Progenitor cell of endocrine pancreas (in vitro differentiated cells): ENCODE measurements around the gene TRMT1. TPM values are rescaled to one million over a fixed set of nuclear protein-coding genes. Genes with fewer than 3 reads are reported as not detected.

Experiments
- DNase-seq: peaks from one replicate; pipeline ENCODE4 v3.0.0; 2021; ENCODE audit warnings: low spot score; ENCODE audit not compliant: unreplicated experiment
- H3K27ac Mint-ChIP-seq: 2 replicates; pipeline ENCODE4 v1.8.0; 2021; ENCODE audit warnings: mild to moderate bottlenecking, moderate library complexity, mixed read lengths
- H3K27me3 Mint-ChIP-seq: 2 replicates; pipeline ENCODE4 v1.8.0; 2021; ENCODE audit warnings: mixed read lengths
- H3K36me3 Mint-ChIP-seq: 2 replicates; pipeline ENCODE4 v1.8.0; 2022; ENCODE audit warnings: mixed read lengths; ENCODE audit not compliant: insufficient read depth
- H3K4me1 Mint-ChIP-seq: 2 replicates; pipeline ENCODE4 v1.8.0; 2021; ENCODE audit warnings: low read depth, mixed read lengths
- H3K4me3 Mint-ChIP-seq: 2 replicates; pipeline ENCODE4 v1.8.0; 2021; ENCODE audit warnings: low read depth, mild to moderate bottlenecking, moderate library complexity, mixed read lengths
- H3K9me3 Mint-ChIP-seq: 2 replicates; pipeline ENCODE4 v1.8.0; 2021; ENCODE audit warnings: low read depth, mixed read lengths
- total RNA-seq: library from RNA; stranded (reverse); gene quantifications from 2 replicates; pipeline ENCODE4 v1.2.1, GENCODE V29; 2021
- TF ChIP-seq, protein P1 (sequence below): fragments of 200-600 bp; sonication (generic); IDR thresholded peaks from one replicate; pipeline ENCODE4 v1.5.0; 2021; ENCODE audit warnings: antibody characterized with exemption, mild to moderate bottlenecking; ENCODE audit not compliant: unreplicated experiment

The TRMT1 gene
- total RNA-seq, 1 donor from 2014 or later, result 52.4 TPM

DNA sequence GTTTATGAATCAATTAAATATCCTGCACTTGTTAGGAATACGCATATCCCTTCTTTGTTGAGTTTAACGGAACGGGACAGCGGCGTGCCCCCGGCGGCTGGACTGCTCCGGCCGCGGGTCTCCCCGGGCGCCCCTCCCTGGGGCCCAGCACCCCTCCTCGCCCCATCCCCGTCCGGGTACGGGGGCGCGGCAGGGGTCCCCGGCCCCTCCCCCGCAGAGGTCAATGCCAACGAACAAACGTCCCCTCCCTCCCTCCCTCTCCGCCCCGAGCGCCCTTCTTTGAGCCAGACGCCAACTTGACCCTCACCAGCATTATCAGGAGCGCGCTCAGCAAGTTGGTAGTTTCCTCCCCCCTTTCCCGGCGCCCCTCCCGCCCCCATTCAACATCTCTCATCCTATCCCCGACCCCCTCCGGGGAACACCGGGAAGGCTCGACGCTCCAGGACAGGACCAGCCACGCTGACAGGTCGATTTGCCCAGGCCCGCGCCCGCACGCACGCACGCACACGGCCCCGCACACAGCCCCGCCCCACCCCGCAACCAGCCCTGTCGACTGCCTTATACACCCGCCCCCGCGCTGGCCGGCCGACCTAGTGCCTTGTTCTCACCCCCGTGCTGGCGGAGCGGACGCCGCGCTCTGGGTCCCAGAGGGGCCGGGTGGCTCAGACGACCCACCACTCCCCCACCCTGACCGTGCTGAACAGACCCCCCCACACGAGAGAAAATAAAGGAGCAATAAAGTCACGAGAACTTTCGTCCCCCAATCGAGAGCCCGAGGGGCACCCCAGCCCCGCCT lies 18.9 kb downstream of the TRMT1 start:
- Mint-ChIP-seq H3K27me3 (peaks cover 63% of the 10 kb centered on the region), H3K4me3 (no peak overlapping the region), H3K27ac (no peak overlapping the region), H3K36me3 (no peaks in the 10 kb centered on the region), H3K4me1 (peaks cover 3% of the 10 kb centered on the region), H3K9me3 (no peaks in the 10 kb centered on the region)
- TF ChIP-seq, protein P1, sequence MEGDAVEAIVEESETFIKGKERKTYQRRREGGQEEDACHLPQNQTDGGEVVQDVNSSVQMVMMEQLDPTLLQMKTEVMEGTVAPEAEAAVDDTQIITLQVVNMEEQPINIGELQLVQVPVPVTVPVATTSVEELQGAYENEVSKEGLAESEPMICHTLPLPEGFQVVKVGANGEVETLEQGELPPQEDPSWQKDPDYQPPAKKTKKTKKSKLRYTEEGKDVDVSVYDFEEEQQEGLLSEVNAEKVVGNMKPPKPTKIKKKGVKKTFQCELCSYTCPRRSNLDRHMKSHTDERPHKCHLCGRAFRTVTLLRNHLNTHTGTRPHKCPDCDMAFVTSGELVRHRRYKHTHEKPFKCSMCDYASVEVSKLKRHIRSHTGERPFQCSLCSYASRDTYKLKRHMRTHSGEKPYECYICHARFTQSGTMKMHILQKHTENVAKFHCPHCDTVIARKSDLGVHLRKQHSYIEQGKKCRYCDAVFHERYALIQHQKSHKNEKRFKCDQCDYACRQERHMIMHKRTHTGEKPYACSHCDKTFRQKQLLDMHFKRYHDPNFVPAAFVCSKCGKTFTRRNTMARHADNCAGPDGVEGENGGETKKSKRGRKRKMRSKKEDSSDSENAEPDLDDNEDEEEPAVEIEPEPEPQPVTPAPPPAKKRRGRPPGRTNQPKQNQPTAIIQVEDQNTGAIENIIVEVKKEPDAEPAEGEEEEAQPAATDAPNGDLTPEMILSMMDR, result no peak
- DNase-seq, result no peak

DNA sequence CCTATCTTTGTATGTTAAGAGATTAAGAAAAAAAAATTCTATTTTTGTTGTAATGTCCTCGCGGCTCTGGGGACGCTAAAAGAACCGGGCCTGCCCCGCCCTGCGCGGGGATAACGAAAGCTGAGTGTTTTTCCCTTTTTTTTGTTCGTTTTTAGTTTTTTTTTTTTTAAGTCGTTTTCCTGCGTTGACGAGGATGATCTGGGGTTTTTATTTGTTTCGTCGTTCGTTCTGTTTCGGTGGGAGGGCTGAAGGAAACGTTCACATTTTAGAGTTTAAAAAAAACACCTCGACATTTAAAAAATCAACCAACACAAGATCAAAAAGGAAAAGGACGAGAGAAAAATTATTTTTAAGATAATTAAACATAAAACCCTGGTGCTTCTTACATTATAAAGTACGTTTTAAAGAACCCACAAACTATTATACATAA lies 19.5 kb downstream of the TRMT1 start:
- H3K27ac Mint-ChIP-seq, result no peak overlapping the region
- no peaks in the 10 kb centered on the region for H3K36me3 Mint-ChIP-seq
- H3K27me3 Mint-ChIP-seq, result peaks cover 66% of the 10 kb centered on the region
- TF ChIP-seq, protein P1, result no peak
- H3K4me3 Mint-ChIP-seq, result no peak overlapping the region
- peaks cover 3% of the 10 kb centered on the region for H3K4me1 Mint-ChIP-seq
- no peak for DNase-seq
- H3K9me3 Mint-ChIP-seq, result no peaks in the 10 kb centered on the region

DNA sequence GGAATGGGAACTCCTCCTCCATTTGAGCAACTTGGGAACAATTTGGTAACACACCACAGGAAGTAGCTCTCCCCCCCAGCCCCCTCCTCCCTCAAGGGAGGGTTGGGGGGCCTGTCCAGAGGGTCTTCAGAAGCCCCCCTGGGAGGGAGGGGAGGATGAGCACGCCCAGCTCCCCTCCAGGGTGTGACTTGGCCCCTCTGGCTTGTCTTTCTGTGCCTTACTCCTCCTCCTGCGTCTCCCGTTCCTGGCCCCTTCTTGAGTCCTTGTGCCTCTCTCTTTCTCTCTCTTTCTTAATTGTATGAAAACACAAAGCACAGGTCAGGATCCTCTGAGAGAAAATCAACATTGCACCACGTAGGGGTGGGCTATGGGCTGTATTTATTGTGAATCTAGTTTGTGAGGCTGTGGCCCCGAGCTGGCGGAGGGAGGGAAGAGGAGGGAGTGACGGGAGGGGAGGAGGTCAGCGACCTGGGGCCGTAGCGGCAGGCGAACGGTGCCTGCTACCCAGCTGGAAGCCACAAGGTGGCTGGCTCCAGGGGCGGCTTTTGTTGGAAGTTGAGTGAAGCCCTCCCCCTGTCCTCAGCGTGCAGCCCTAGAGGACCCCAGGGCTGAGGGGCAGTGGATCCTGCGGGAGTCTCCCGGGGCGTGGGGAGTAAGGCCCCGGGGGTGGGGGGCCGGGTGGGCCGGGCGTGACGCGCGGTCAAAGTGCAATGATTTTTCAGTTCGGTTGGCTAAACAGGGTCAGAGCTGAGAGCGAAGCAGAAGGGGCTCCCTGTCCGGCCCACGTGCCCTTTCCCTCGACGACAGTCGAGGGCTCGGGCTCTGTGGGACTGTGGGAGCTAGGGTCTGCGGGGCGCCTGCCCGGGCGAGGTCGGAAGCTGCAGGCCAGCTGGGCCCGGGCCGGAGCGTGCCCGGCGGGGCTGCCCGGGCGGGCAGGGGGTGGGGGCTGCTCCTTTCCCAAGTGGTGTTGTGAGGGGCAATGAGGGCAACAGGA lies 20.3 kb downstream of the TRMT1 start:
- no peaks in the 10 kb centered on the region for H3K9me3 Mint-ChIP-seq
- H3K27me3 Mint-ChIP-seq, result peaks cover 69% of the 10 kb centered on the region
- H3K4me3 Mint-ChIP-seq, result no peak overlapping the region
- TF ChIP-seq, protein P1, result peak; percentile 54
- DNase-seq, result peak; percentile 49
- H3K4me1 Mint-ChIP-seq, result peaks cover 5% of the 10 kb centered on the region
- H3K27ac Mint-ChIP-seq, result no peak overlapping the region
- no peaks in the 10 kb centered on the region for H3K36me3 Mint-ChIP-seq

DNA sequence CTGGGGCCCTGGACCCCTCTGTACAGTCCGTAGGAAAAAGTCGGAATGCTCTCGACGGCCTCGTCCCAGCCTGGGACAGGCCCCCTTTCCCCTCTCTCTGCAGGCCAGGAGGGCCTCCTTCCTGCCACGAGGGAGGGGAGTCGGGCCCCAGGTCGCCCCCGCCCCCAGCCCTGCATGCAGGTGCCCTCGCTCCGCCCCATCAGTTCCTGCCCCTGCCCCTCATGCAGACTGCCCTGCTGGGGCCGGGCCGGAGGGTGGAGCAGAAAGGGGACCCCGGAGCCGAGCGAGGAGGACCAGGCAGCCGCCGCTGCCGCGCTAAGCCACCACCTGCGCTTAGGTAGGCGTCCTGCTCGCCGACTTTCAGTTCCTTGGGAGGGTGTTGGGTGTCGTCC lies 21.2 kb downstream of the TRMT1 start:
- Mint-ChIP-seq H3K9me3 (no peaks in the 10 kb centered on the region), H3K4me1 (peaks cover 5% of the 10 kb centered on the region), H3K27ac (no peak overlapping the region), H3K27me3 (peaks cover 75% of the 10 kb centered on the region), H3K36me3 (no peaks in the 10 kb centered on the region), H3K4me3 (no peak overlapping the region)
- TF ChIP-seq, protein P1, result no peak
- DNase-seq, result no peak

DNA sequence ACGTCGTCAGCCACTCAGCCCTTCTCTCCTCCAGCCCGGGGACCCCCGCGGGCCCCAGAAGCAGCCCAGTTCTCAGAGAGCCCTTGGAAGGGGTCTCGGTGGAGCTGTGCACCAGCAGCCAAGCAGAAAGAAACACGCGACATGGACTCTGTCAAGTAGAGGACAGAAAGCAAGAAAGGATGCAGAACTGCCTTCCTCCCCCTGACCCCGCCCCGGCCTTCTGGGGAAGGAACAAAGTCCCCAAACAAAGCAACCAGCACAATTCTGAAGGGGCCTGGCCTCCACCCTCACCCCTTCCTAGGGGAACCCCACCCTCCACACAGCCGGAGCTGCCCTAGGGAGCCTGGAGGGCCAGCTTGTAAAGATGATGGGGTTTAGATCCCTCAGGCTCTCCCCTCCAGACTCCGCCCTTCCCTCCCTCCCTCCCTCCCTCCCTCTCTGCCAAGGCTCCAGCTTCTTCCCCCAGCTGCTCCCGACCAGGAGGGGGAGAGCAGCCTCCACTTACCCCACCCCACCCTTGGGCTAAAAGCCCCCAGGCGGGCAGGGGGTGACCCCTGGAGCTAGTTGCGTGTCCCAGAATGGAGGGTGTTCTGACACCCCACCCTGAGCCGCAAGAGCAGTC lies 21.7 kb downstream of the TRMT1 start:
- no peaks in the 10 kb centered on the region for H3K36me3 Mint-ChIP-seq
- H3K27me3 Mint-ChIP-seq, result peaks cover 75% of the 10 kb centered on the region
- no peak overlapping the region for H3K4me3 Mint-ChIP-seq
- H3K27ac Mint-ChIP-seq, result no peak overlapping the region
- H3K4me1 Mint-ChIP-seq, result peaks cover 5% of the 10 kb centered on the region
- DNase-seq, result no peak
- no peaks in the 10 kb centered on the region for H3K9me3 Mint-ChIP-seq
- TF ChIP-seq, protein P1, result no peak
